HepG2 (cell line): ENCODE results near the gene SLC12A5. TPM values are rescaled to one million over a fixed set of nuclear protein-coding genes. Genes with fewer than 3 reads are reported as not detected.

Experiments used
- CERS6 ChIP-seq: sonication (generic); formaldehyde crosslinking; IDR thresholded peaks from 2 replicates; pipeline ENCODE4 v1.5.0; 2020; ENCODE audit warnings: missing genetic modification reagents
- CREBL2 ChIP-seq: sonication (generic); formaldehyde crosslinking; IDR thresholded peaks from 2 replicates; pipeline ENCODE4 v1.8.1; 2023; ENCODE audit warnings: missing genetic modification reagents, mild to moderate bottlenecking, borderline replicate concordance
- CREM ChIP-seq, 2 experiments: sonication (generic) in 1 of 2; formaldehyde crosslinking in 1 of 2; IDR thresholded peaks; 2 replicates each; pipeline versions ENCODE4 v1.4.0 to v1.6.1; 2016 to 2020; ENCODE audit warnings: antibody characterized with exemption in 1 of 2, mild to moderate bottlenecking in 1 of 2, missing genetic modification reagents in 1 of 2
- FUBP1 ChIP-seq: sonication (generic); formaldehyde crosslinking; IDR thresholded peaks from 2 replicates; pipeline ENCODE4 v1.5.1; 2020; ENCODE audit warnings: missing genetic modification reagents, mild to moderate bottlenecking, borderline replicate concordance
- GABPB1 ChIP-seq: IDR thresholded peaks from 2 replicates; pipeline ENCODE4 v1.6.1; 2016; ENCODE audit warnings: mild to moderate bottlenecking, missing genetic modification reagents, moderate library complexity, missing compliant biosample characterization
- HDAC1 ChIP-seq: sonication (generic); formaldehyde crosslinking; IDR thresholded peaks from 2 replicates; pipeline ENCODE4 v1.5.1; 2020; ENCODE audit warnings: mild to moderate bottlenecking, missing genetic modification reagents
- PAXIP1 ChIP-seq: sonication (generic); formaldehyde crosslinking; conservative IDR thresholded peaks from 2 replicates; pipeline ENCODE4 v1.4.0; 2020; ENCODE audit warnings: mild to moderate bottlenecking, missing genetic modification reagents, moderate library complexity
- PITX1 ChIP-seq: sonication (generic); formaldehyde crosslinking; IDR thresholded peaks from 2 replicates; pipeline ENCODE4 v1.5.1; 2020; ENCODE audit warnings: mild to moderate bottlenecking, missing genetic modification reagents
- SIX1 ChIP-seq: sonication (generic); formaldehyde crosslinking; IDR thresholded peaks from 2 replicates; pipeline ENCODE4 v1.4.0; 2020; ENCODE audit warnings: missing genetic modification reagents, borderline replicate concordance
- SP2 ChIP-seq: sonication (generic); formaldehyde crosslinking; IDR thresholded peaks from 2 replicates; pipeline ENCODE4 v1.5.1; 2020; ENCODE audit warnings: mild to moderate bottlenecking, missing genetic modification reagents
- YEATS2 ChIP-seq: sonication (generic); formaldehyde crosslinking; IDR thresholded peaks from 2 replicates; pipeline ENCODE4 v1.4.0; 2020; ENCODE audit warnings: missing genetic modification reagents, borderline replicate concordance
- ZBTB33 ChIP-seq: sonication (generic); formaldehyde crosslinking; IDR thresholded peaks from 2 replicates; pipeline ENCODE4 v1.4.0; 2020; ENCODE audit warnings: missing genetic modification reagents
- ZFP41 ChIP-seq: sonication (generic); formaldehyde crosslinking; IDR thresholded peaks from 2 replicates; pipeline ENCODE4 v1.4.0; 2020; ENCODE audit warnings: mild to moderate bottlenecking, missing genetic modification reagents, borderline replicate concordance
- ZNF430 ChIP-seq: sonication (generic); formaldehyde crosslinking; IDR thresholded peaks from 2 replicates; pipeline ENCODE4 v1.9.0; 2021; ENCODE audit warnings: mild to moderate bottlenecking, missing genetic modification reagents
- ZNF44 ChIP-seq: sonication (generic); formaldehyde crosslinking; IDR thresholded peaks from 2 replicates; pipeline ENCODE4 v1.5.1; 2020; ENCODE audit warnings: mild to moderate bottlenecking, missing genetic modification reagents
- ZNF644 ChIP-seq: IDR thresholded peaks from 2 replicates; pipeline ENCODE4 v1.6.1; 2016; ENCODE audit warnings: low read depth
- ZNF788 ChIP-seq: sonication (generic); formaldehyde crosslinking; IDR thresholded peaks from 2 replicates; pipeline ENCODE4 v1.5.0; 2020; ENCODE audit warnings: mild to moderate bottlenecking, missing genetic modification reagents, borderline replicate concordance
- ZNF816 ChIP-seq: sonication (generic); formaldehyde crosslinking; IDR thresholded peaks from 2 replicates; pipeline ENCODE4 v1.8.0; 2022; ENCODE audit warnings: missing genetic modification reagents, mild to moderate bottlenecking, borderline replicate concordance
- ZNF883 ChIP-seq: sonication (generic); formaldehyde crosslinking; IDR thresholded peaks from 2 replicates; pipeline ENCODE4 v1.5.1; 2020; ENCODE audit warnings: mild to moderate bottlenecking, missing genetic modification reagents; ENCODE audit errors: not compliant biosample characterization
- polyA plus RNA-seq, 8 experiments: library from polyadenylated mRNA; depleted of rRNA in 3 of 8; stranded (reverse) in 7 of 8; unstranded in 1 of 8; fragments of >200 nt; fragmentation: Illumina TruSeq in 4 of 8; extraction: Trizol in 4 of 8; gene quantifications; 2 replicates each; pipeline versions ENCODE4 v1.2.1 to v1.2.3, GENCODE V29; 2011 to 2016; ENCODE audit warnings: low read depth in 4 of 8, missing spikeins in 1 of 8, mixed read lengths in 1 of 8; ENCODE audit not compliant: insufficient read depth in 1 of 8
- total RNA-seq, 5 experiments: library from RNA; depleted of rRNA; stranded (reverse); fragments of >200 nt; fragmentation: Illumina TruSeq; extraction: Trizol; gene quantifications; 2 replicates each; pipeline ENCODE4 v1.2.3, GENCODE V29; 2016; ENCODE audit warnings: low read depth in 1 of 5

Gene SLC12A5
- total and polyA plus RNA-seq, 2 of the 13 experiments (the other 11 are each of a cell fraction or from before 2014, with no cell fraction given) = 4.3 to 5.4 TPM

GRCh38 chr20:46014517-46015396, 14.3 kb upstream of the SLC12A5 start (continued):
- TF ChIP-seq SP2 (CRISPR knock-in tag) (no peak), ZNF816 (CRISPR knock-in tag) (peak; percentile 38; the same call in 1 of the 2 replicates), PAXIP1 (CRISPR knock-in tag) (peak; percentile 88), ZNF430 (CRISPR knock-in tag) (peak; percentile 47; the same call in 1 of the 2 replicates), ZNF44 (CRISPR knock-in tag) (0 out of 2 replicates have a peak, but pooled peaks have one; percentile 77), YEATS2 (CRISPR knock-in tag) (peak; percentile 47; the same call in 1 of the 2 replicates), HDAC1 (CRISPR knock-in tag) (peak; percentile 83), ZNF644 (peak; percentile 81), PITX1 (peak; percentile 73; the same call in 1 of the 2 replicates), CREM (IDR thresholded peaks at IDR 0.05) (peak; percentile 68), CREM (CRISPR knock-in tag; IDR thresholded peaks at IDR 0.05) (no peak), ZFP41 (CRISPR knock-in tag) (no peak), CREBL2 (CRISPR knock-in tag) (0 out of 2 replicates have a peak, but pooled peaks have one; percentile 51), GABPB1 (CRISPR knock-in tag) (peak; percentile 14; the same call in 1 of the 2 replicates), ZBTB33 (CRISPR knock-in tag) (peak; percentile 16; the same call in 1 of the 2 replicates), ZNF883 (CRISPR knock-in tag) (no peak), ZNF788 (CRISPR knock-in tag) (peak; percentile 75; the same call in 1 of the 2 replicates), FUBP1 (CRISPR knock-in tag) (0 out of 2 replicates have a peak, but pooled peaks have one; percentile 93), CERS6 (CRISPR knock-in tag) (no peak; the same call in 1 of the 2 replicates), SIX1 (CRISPR knock-in tag) (peak; percentile 35; the same call in 1 of the 2 replicates)
